H1 (cell line): Measurements from ENCODE around the gene LIF. TPM values are rescaled to one million over a fixed set of nuclear protein-coding genes. Genes with fewer than 3 reads are reported as not detected.

Experiments used
- EGR1 ChIP-seq: IDR thresholded peaks from 2 replicates; pipeline ENCODE4 v1.6.1; 2011; ENCODE audit warnings: low read depth, low read length, borderline replicate concordance
- EZH2 ChIP-seq: fragments of 200-600 bp; sonication (generic); IDR thresholded peaks from 2 replicates; pipeline ENCODE4 v1.7.1; 2012; ENCODE audit warnings: low read depth, mild to moderate bottlenecking, moderate library complexity, low read length, inconsistent platforms; ENCODE audit not compliant: severe bottlenecking
- HDAC6 ChIP-seq: IDR thresholded peaks from one replicate; pipeline ENCODE4 v1.7.1; 2012; ENCODE audit warnings: low read depth, mild to moderate bottlenecking, inconsistent platforms, low read length, moderate library complexity
- PHF8 ChIP-seq: fragments of 200-600 bp; sonication (generic); conservative IDR thresholded peaks from 2 replicates; pipeline ENCODE4 v1.7.1; 2012; ENCODE audit warnings: low read depth, mild to moderate bottlenecking, inconsistent platforms, low read length, moderate library complexity
- RNF2 ChIP-seq: fragments of 200-900, 300-1000 bp; sonication (generic); IDR thresholded peaks from 2 replicates; pipeline ENCODE4 v1.7.1; 2016; ENCODE audit warnings: borderline replicate concordance, low read depth, mild to moderate bottlenecking, antibody characterized with exemption, low read length; ENCODE audit not compliant: poor library complexity, severe bottlenecking; ENCODE audit errors: missing control alignments
- polyA plus RNA-seq, 7 experiments: library from polyadenylated mRNA; depleted of rRNA in 3 of 7; stranded (reverse) in 5 of 7; unstranded in 2 of 7; fragments of >200 nt in 5 of 7; fragments of 200-250 nt in 2 of 7; gene quantifications; 1 replicate in 5 of 7; 2 replicates in 1 of 7; 4 replicates in 1 of 7; pipeline versions ENCODE4 v1.2.1 to v1.2.3, GENCODE V29; 2011 to 2013; ENCODE audit warnings: missing spikeins in 2 of 7, mixed read lengths in 2 of 7
- total RNA-seq: library from RNA; stranded (reverse); fragmentation: NEBNext Ultra II Directional; extraction: Animal tissue kit (Norgen Biotek cat#: 25700); gene quantifications from 2 replicates; pipeline ENCODE4 v1.2.1, GENCODE V29; 2021
- TF ChIP-seq, protein P1 (sequence below): fragments of 300-600 bp; sonication (generic); IDR thresholded peaks from 2 replicates; pipeline ENCODE4 v1.7.1; 2012; ENCODE audit warnings: low read length, moderate library complexity, mild to moderate bottlenecking, inconsistent platforms; ENCODE audit not compliant: insufficient replicate concordance
- TF ChIP-seq, protein P2 (sequence below): IDR thresholded peaks from 2 replicates; pipeline ENCODE4 v1.6.1; 2012; ENCODE audit warnings: inconsistent platforms

Gene LIF
- total and polyA plus RNA-seq, 2 of the 8 experiments (the other 6 are each of a cell fraction or from before 2014, with no cell fraction given): 3.3 to 3.5 TPM

DNA sequence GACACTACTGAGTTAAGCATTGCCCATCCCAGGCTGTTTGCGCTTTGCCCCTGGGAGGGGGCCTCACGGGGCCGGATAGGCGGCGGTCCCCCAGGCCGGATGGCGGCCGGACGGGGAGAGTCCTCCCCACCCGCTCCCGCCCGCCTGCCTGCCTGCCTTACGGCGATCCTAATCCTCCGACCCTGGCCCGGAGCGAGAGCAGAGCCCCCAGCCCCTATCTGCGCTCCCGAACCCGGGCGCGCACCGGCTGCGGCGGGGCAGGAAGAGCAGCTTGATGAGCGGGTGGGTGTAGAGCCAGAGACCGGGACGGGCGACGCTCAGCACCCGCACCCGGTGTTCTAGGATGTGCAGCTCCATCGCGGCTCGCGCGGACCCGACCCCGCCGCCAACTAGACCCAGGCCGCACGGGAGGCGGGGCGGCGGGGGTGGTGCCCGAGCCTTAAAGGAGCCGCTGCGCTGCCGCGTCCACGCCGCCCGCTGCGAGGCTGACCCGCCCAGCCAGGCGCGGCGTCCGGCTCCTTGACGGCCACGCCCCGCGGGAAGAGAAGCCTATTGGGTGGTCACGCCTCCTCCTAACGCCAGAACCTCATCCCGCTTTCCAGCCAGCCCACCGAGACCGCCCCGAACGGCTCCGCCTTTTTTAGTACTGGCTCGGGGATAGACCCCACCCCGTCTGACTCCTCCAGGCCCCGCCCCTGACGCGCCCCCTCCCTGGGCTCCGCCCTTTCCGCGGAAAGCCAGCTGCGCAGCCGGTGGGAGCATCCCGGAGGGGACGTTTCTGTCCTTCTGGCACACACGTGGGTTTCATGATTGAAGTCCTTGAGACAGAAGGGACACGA is 42.8 kb upstream of the LIF start, which contains the start of gene CASTOR1 (continued):
- TF ChIP-seq, protein P1, sequence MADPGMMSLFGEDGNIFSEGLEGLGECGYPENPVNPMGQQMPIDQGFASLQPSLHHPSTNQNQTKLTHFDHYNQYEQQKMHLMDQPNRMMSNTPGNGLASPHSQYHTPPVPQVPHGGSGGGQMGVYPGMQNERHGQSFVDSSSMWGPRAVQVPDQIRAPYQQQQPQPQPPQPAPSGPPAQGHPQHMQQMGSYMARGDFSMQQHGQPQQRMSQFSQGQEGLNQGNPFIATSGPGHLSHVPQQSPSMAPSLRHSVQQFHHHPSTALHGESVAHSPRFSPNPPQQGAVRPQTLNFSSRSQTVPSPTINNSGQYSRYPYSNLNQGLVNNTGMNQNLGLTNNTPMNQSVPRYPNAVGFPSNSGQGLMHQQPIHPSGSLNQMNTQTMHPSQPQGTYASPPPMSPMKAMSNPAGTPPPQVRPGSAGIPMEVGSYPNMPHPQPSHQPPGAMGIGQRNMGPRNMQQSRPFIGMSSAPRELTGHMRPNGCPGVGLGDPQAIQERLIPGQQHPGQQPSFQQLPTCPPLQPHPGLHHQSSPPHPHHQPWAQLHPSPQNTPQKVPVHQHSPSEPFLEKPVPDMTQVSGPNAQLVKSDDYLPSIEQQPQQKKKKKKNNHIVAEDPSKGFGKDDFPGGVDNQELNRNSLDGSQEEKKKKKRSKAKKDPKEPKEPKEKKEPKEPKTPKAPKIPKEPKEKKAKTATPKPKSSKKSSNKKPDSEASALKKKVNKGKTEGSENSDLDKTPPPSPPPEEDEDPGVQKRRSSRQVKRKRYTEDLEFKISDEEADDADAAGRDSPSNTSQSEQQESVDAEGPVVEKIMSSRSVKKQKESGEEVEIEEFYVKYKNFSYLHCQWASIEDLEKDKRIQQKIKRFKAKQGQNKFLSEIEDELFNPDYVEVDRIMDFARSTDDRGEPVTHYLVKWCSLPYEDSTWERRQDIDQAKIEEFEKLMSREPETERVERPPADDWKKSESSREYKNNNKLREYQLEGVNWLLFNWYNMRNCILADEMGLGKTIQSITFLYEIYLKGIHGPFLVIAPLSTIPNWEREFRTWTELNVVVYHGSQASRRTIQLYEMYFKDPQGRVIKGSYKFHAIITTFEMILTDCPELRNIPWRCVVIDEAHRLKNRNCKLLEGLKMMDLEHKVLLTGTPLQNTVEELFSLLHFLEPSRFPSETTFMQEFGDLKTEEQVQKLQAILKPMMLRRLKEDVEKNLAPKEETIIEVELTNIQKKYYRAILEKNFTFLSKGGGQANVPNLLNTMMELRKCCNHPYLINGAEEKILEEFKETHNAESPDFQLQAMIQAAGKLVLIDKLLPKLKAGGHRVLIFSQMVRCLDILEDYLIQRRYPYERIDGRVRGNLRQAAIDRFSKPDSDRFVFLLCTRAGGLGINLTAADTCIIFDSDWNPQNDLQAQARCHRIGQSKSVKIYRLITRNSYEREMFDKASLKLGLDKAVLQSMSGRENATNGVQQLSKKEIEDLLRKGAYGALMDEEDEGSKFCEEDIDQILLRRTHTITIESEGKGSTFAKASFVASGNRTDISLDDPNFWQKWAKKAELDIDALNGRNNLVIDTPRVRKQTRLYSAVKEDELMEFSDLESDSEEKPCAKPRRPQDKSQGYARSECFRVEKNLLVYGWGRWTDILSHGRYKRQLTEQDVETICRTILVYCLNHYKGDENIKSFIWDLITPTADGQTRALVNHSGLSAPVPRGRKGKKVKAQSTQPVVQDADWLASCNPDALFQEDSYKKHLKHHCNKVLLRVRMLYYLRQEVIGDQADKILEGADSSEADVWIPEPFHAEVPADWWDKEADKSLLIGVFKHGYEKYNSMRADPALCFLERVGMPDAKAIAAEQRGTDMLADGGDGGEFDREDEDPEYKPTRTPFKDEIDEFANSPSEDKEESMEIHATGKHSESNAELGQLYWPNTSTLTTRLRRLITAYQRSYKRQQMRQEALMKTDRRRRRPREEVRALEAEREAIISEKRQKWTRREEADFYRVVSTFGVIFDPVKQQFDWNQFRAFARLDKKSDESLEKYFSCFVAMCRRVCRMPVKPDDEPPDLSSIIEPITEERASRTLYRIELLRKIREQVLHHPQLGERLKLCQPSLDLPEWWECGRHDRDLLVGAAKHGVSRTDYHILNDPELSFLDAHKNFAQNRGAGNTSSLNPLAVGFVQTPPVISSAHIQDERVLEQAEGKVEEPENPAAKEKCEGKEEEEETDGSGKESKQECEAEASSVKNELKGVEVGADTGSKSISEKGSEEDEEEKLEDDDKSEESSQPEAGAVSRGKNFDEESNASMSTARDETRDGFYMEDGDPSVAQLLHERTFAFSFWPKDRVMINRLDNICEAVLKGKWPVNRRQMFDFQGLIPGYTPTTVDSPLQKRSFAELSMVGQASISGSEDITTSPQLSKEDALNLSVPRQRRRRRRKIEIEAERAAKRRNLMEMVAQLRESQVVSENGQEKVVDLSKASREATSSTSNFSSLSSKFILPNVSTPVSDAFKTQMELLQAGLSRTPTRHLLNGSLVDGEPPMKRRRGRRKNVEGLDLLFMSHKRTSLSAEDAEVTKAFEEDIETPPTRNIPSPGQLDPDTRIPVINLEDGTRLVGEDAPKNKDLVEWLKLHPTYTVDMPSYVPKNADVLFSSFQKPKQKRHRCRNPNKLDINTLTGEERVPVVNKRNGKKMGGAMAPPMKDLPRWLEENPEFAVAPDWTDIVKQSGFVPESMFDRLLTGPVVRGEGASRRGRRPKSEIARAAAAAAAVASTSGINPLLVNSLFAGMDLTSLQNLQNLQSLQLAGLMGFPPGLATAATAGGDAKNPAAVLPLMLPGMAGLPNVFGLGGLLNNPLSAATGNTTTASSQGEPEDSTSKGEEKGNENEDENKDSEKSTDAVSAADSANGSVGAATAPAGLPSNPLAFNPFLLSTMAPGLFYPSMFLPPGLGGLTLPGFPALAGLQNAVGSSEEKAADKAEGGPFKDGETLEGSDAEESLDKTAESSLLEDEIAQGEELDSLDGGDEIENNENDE: no peak
- TF ChIP-seq, protein P2, sequence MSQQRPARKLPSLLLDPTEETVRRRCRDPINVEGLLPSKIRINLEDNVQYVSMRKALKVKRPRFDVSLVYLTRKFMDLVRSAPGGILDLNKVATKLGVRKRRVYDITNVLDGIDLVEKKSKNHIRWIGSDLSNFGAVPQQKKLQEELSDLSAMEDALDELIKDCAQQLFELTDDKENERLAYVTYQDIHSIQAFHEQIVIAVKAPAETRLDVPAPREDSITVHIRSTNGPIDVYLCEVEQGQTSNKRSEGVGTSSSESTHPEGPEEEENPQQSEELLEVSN: no peak
- TF ChIP-seq EZH2 (peak; percentile 29), RNF2 (no peak), EGR1 (peak; percentile 38; the same call in 1 of the 2 replicates), HDAC6 (no peak), PHF8 (peak; percentile 49)
